HG02943 (cell line): ENCODE measurements around the gene ETS1.

Experiments used
- ATAC-seq: cut with Tn5 transposase; IDR thresholded peaks from one replicate; pipeline ENCODE4 v1.9.1; 2021; ENCODE audit warnings: mild to moderate bottlenecking, low read depth, moderate library complexity; ENCODE audit not compliant: unreplicated experiment

Gene ETS1

GRCh38 chr11:128472128-128473089 is 114.9 kb downstream of the ETS1 start:
- peak; percentile 42 for ATAC-seq

GRCh38 chr11:128471138-128471661 is 116.2 kb downstream of the ETS1 start:
- ATAC-seq: peak; percentile 42

GRCh38 chr11:128470081-128470480 is 117.3 kb downstream of the ETS1 start:
- no peak for ATAC-seq

- ATAC-seq: peak; percentile 42
Measured at GRCh38 chr11:128469220-128469619, 118.1 kb downstream of the ETS1 start.

GRCh38 chr11:128468111-128468510 is 119.2 kb downstream of the ETS1 start:
- ATAC-seq: no peak

- ATAC-seq: no peak
Measured at GRCh38 chr11:128467610-128468041, 119.7 kb downstream of the ETS1 start.

- ATAC-seq: no peak
Measured at GRCh38 chr11:128467041-128467440, 120.3 kb downstream of the ETS1 start.

- ATAC-seq: no peak
Measured at GRCh38 chr11:128465946-128466705, 121.2 kb downstream of the ETS1 start.

GRCh38 chr11:128465531-128465930 is 121.8 kb downstream of the ETS1 start:
- no peak for ATAC-seq

- no peak for ATAC-seq
Measured at GRCh38 chr11:128464878-128465450, 122.4 kb downstream of the ETS1 start.

- no peak for ATAC-seq
Measured at GRCh38 chr11:128463979-128464378, 123.4 kb downstream of the ETS1 start.

GRCh38 chr11:128463371-128463829 is 124.0 kb downstream of the ETS1 start:
- no peak for ATAC-seq

- no peak for ATAC-seq
Measured at GRCh38 chr11:128462922-128463321, 124.4 kb downstream of the ETS1 start.

GRCh38 chr11:128462189-128462588 is 125.2 kb downstream of the ETS1 start:
- ATAC-seq: no peak

- no peak for ATAC-seq
Measured at GRCh38 chr11:128458321-128458720, 129.0 kb downstream of the ETS1 start.

- no peak for ATAC-seq
Measured at GRCh38 chr11:128457874-128458273, 129.5 kb downstream of the ETS1 start.

- no peak for ATAC-seq
Measured at GRCh38 chr11:128456566-128457268, 130.6 kb downstream of the ETS1 start.

- ATAC-seq: no peak
Measured at GRCh38 chr11:128455766-128456165, 131.6 kb downstream of the ETS1 start.

- ATAC-seq: no peak
Measured at GRCh38 chr11:128453444-128454336, 133.7 kb downstream of the ETS1 start.
